Activated CD4-positive, alpha-beta T cell treated with anti-CD3 and anti-CD28 coated beads for 48 hours (primary cell): Measurements from ENCODE around the gene ENTPD6.

Experiments
- DNase-seq: peaks from one replicate; pipeline ENCODE4 v3.0.0-alpha.2; 2020

ENTPD6 gene

GRCh38 chr20:25245461-25245860 is 49.9 kb downstream of the ENTPD6 start:
- no peak for DNase-seq

- no peak for DNase-seq
Observed at GRCh38 chr20:25246182-25246999, 50.9 kb downstream of the ENTPD6 start.

GRCh38 chr20:25247000-25247517 is 51.5 kb downstream of the ENTPD6 start:
- no peak for DNase-seq

- peak; percentile 22 for DNase-seq
Observed at GRCh38 chr20:25247518-25247955, 52.0 kb downstream of the ENTPD6 start.

GRCh38 chr20:25247956-25248785 is 52.7 kb downstream of the ENTPD6 start, which contains the start of gene PYGB:
TSS of gene PYGB (plus strand) at chr20:25248085. CDS start at chr20:25248179, 94 bp downstream.
- DNase-seq = peak; percentile 80

GRCh38 chr20:25248786-25249172 is 53.3 kb downstream of the ENTPD6 start:
- DNase-seq = no peak

- DNase-seq = no peak
Observed at GRCh38 chr20:25249198-25249931, 53.9 kb downstream of the ENTPD6 start.

- DNase-seq = no peak
Observed at GRCh38 chr20:25250508-25250907, 55.0 kb downstream of the ENTPD6 start.

GRCh38 chr20:25251019-25251418 is 55.5 kb downstream of the ENTPD6 start:
- DNase-seq = no peak

- no peak for DNase-seq
Observed at GRCh38 chr20:25251558-25251957, 56.0 kb downstream of the ENTPD6 start.

- no peak for DNase-seq
Observed at GRCh38 chr20:25252230-25252651, 56.7 kb downstream of the ENTPD6 start.

GRCh38 chr20:25252686-25253421 is 57.3 kb downstream of the ENTPD6 start:
- no peak for DNase-seq

GRCh38 chr20:25253606-25254275 is 58.2 kb downstream of the ENTPD6 start:
- DNase-seq = no peak

GRCh38 chr20:25254571-25254970 is 59.1 kb downstream of the ENTPD6 start:
- DNase-seq = no peak

- DNase-seq = no peak
Observed at GRCh38 chr20:25254986-25255680, 59.6 kb downstream of the ENTPD6 start.

- DNase-seq = no peak
Observed at GRCh38 chr20:25256226-25256859, 60.8 kb downstream of the ENTPD6 start.

- DNase-seq = no peak
Observed at GRCh38 chr20:25257130-25257529, 61.6 kb downstream of the ENTPD6 start.

GRCh38 chr20:25257756-25258475 is 62.4 kb downstream of the ENTPD6 start:
- DNase-seq = no peak

GRCh38 chr20:25258476-25258805 is 62.9 kb downstream of the ENTPD6 start:
- DNase-seq = no peak

GRCh38 chr20:25258828-25259227 is 63.3 kb downstream of the ENTPD6 start:
- no peak for DNase-seq
